T-helper 2 cell treated with Interferon-gamma antibody and Interleukin-4, amounts not matched to agents 5 μg/mL and 100 μg/mL, for 36 hours (primary cell): ENCODE measurements around the gene C20orf204.
"Not testable (repeated sequence)": the region's sequence is repeated elsewhere in the genome, so short reads cannot be mapped to it uniquely, and the experiment has no call there.

Experiments
- DNase-seq: peaks from one replicate; pipeline ENCODE4 v3.0.0; 2021; ENCODE audit warnings: low spot score
- H3K27ac Mint-ChIP-seq: one replicate; pipeline ENCODE4 v1.8.0; 2021; ENCODE audit warnings: mild to moderate bottlenecking, mixed read lengths
- H3K27me3 Mint-ChIP-seq: one replicate; pipeline ENCODE4 v1.8.0; 2021; ENCODE audit warnings: low read depth, mixed read lengths
- H3K36me3 Mint-ChIP-seq: one replicate; pipeline ENCODE4 v1.8.0; 2021; ENCODE audit warnings: low read depth, mixed read lengths
- H3K4me1 Mint-ChIP-seq: one replicate; pipeline ENCODE4 v1.8.0; 2021; ENCODE audit warnings: low read depth, mixed read lengths
- H3K4me3 Mint-ChIP-seq: one replicate; pipeline ENCODE4 v1.8.0; 2022; ENCODE audit warnings: mild to moderate bottlenecking, moderate library complexity, mixed read lengths
- H3K9me3 Mint-ChIP-seq: one replicate; pipeline ENCODE4 v1.8.0; 2021; ENCODE audit warnings: mixed read lengths

Gene C20orf204

GRCh38 chr20:64035933-64036345 lies at the start of gene C20orf204:
Gene C20orf204 (plus strand): TSS chr20:64036182. CDS start chr20:64036324, 142 bp downstream.
- peaks cover 14% of the 10 kb centered on the region for H3K36me3 Mint-ChIP-seq
- peak within 1 kb of the TSS; percentile 76 for H3K4me3 Mint-ChIP-seq
- peak within 1 kb of the TSS; percentile 96 for H3K27ac Mint-ChIP-seq
- no peaks in the 10 kb centered on the region for H3K9me3 Mint-ChIP-seq
- no peak for DNase-seq
- H3K4me1 Mint-ChIP-seq = peaks cover 40% of the 10 kb centered on the region
- no peaks in the 10 kb centered on the region for H3K27me3 Mint-ChIP-seq

- Mint-ChIP-seq H3K4me3 (no peak overlapping the region), H3K9me3 (no peaks in the 10 kb centered on the region), H3K36me3 (peaks cover 48% of the 10 kb centered on the region), H3K27me3 (no peaks in the 10 kb centered on the region), H3K4me1 (no peaks in the 10 kb centered on the region), H3K27ac (no peak overlapping the region)
- no peak for DNase-seq
Observed at GRCh38 chr20:64000906-64001305, 35.1 kb upstream of the C20orf204 start.

- Mint-ChIP-seq H3K9me3 (no peaks in the 10 kb centered on the region), H3K4me3 (no peak overlapping the region), H3K4me1 (no peaks in the 10 kb centered on the region), H3K27ac (no peak overlapping the region), H3K27me3 (no peaks in the 10 kb centered on the region), H3K36me3 (peaks cover 46% of the 10 kb centered on the region)
- DNase-seq = no peak
Observed at GRCh38 chr20:64001607-64002011, 34.4 kb upstream of the C20orf204 start.

- H3K27me3 Mint-ChIP-seq = no peaks in the 10 kb centered on the region
- peaks cover 6% of the 10 kb centered on the region for H3K9me3 Mint-ChIP-seq
- no peak overlapping the region for H3K27ac Mint-ChIP-seq
- no peak for DNase-seq
- peaks cover 4% of the 10 kb centered on the region for H3K4me1 Mint-ChIP-seq
- H3K4me3 Mint-ChIP-seq = no peak overlapping the region
- H3K36me3 Mint-ChIP-seq = peaks cover 53% of the 10 kb centered on the region
Observed at GRCh38 chr20:64003960-64004725, 31.8 kb upstream of the C20orf204 start.

- no peak overlapping the region for H3K4me3 Mint-ChIP-seq
- no peak for DNase-seq
- H3K4me1 Mint-ChIP-seq = peaks cover 13% of the 10 kb centered on the region
- peaks cover 55% of the 10 kb centered on the region for H3K36me3 Mint-ChIP-seq
- no peak overlapping the region for H3K27ac Mint-ChIP-seq
- H3K9me3 Mint-ChIP-seq = peaks cover 10% of the 10 kb centered on the region
- H3K27me3 Mint-ChIP-seq = no peaks in the 10 kb centered on the region
Observed at GRCh38 chr20:64005394-64005793, 30.6 kb upstream of the C20orf204 start.

- no peak for DNase-seq
- H3K36me3 Mint-ChIP-seq = peaks cover 55% of the 10 kb centered on the region
- H3K27ac Mint-ChIP-seq = no peak overlapping the region
- no peaks in the 10 kb centered on the region for H3K27me3 Mint-ChIP-seq
- peaks cover 10% of the 10 kb centered on the region for H3K9me3 Mint-ChIP-seq
- peaks cover 17% of the 10 kb centered on the region for H3K4me1 Mint-ChIP-seq
- no peak overlapping the region for H3K4me3 Mint-ChIP-seq
Observed at GRCh38 chr20:64006490-64006889, 29.5 kb upstream of the C20orf204 start.

- Mint-ChIP-seq H3K36me3 (peaks cover 52% of the 10 kb centered on the region), H3K27me3 (no peaks in the 10 kb centered on the region), H3K4me3 (no peak overlapping the region), H3K4me1 (peaks cover 18% of the 10 kb centered on the region), H3K9me3 (peaks cover 10% of the 10 kb centered on the region), H3K27ac (no peak overlapping the region)
- DNase-seq = no peak
Observed at GRCh38 chr20:64006902-64007301, 29.1 kb upstream of the C20orf204 start.

GRCh38 chr20:64009811-64010387 lies 26.1 kb upstream of the C20orf204 start:
- H3K4me1 Mint-ChIP-seq = peaks cover 26% of the 10 kb centered on the region
- peak overlapping the region; percentile 77 for H3K27ac Mint-ChIP-seq
- peaks cover 59% of the 10 kb centered on the region for H3K36me3 Mint-ChIP-seq
- H3K9me3 Mint-ChIP-seq = peaks cover 10% of the 10 kb centered on the region
- H3K27me3 Mint-ChIP-seq = no peaks in the 10 kb centered on the region
- DNase-seq = peak; percentile 11
- peak overlapping the region; percentile 46 for H3K4me3 Mint-ChIP-seq

GRCh38 chr20:64010711-64011237 lies 25.2 kb upstream of the C20orf204 start:
- H3K27ac Mint-ChIP-seq = peak overlapping the region; percentile 41
- H3K27me3 Mint-ChIP-seq = no peaks in the 10 kb centered on the region
- no peak overlapping the region for H3K4me3 Mint-ChIP-seq
- H3K36me3 Mint-ChIP-seq = peaks cover 60% of the 10 kb centered on the region
- DNase-seq = no peak
- peaks cover 26% of the 10 kb centered on the region for H3K4me1 Mint-ChIP-seq
- peaks cover 10% of the 10 kb centered on the region for H3K9me3 Mint-ChIP-seq

GRCh38 chr20:64011366-64011779 lies 24.6 kb upstream of the C20orf204 start:
- no peak overlapping the region for H3K4me3 Mint-ChIP-seq

GRCh38 chr20:64012385-64013154 lies 23.4 kb upstream of the C20orf204 start:
- not testable (repeated sequence) for H3K27me3 Mint-ChIP-seq, DNase-seq
- H3K27ac Mint-ChIP-seq = peak overlapping the region; percentile 93
- H3K9me3 Mint-ChIP-seq = peaks cover 10% of the 10 kb centered on the region
- H3K4me3 Mint-ChIP-seq = peak overlapping the region; percentile 72
- peaks cover 26% of the 10 kb centered on the region for H3K4me1 Mint-ChIP-seq
- peaks cover 60% of the 10 kb centered on the region for H3K36me3 Mint-ChIP-seq

More at GRCh38 chr20:64011366-64011779, 24.6 kb upstream of the C20orf204 start:
- Mint-ChIP-seq H3K27me3 (no peaks in the 10 kb centered on the region), H3K9me3 (peaks cover 10% of the 10 kb centered on the region), H3K4me1 (peaks cover 26% of the 10 kb centered on the region), H3K36me3 (peaks cover 60% of the 10 kb centered on the region), H3K27ac (peak overlapping the region; percentile 52)
- no peak for DNase-seq

GRCh38 chr20:64015635-64016034 lies 20.3 kb upstream of the C20orf204 start:
- peak overlapping the region; percentile 24 for H3K4me3 Mint-ChIP-seq
- H3K27ac Mint-ChIP-seq = no peak overlapping the region
- peaks cover 50% of the 10 kb centered on the region for H3K36me3 Mint-ChIP-seq
- DNase-seq = no peak
- H3K9me3 Mint-ChIP-seq = no peaks in the 10 kb centered on the region
- H3K27me3 Mint-ChIP-seq = no peaks in the 10 kb centered on the region
- peaks cover 14% of the 10 kb centered on the region for H3K4me1 Mint-ChIP-seq

- Mint-ChIP-seq H3K27ac (no peak overlapping the region), H3K9me3 (no peaks in the 10 kb centered on the region), H3K4me3 (no peak overlapping the region), H3K4me1 (peaks cover 1% of the 10 kb centered on the region), H3K27me3 (no peaks in the 10 kb centered on the region), H3K36me3 (peaks cover 60% of the 10 kb centered on the region)
- DNase-seq = no peak
Observed at GRCh38 chr20:64021124-64021975, 14.6 kb upstream of the C20orf204 start.
